Dedifferentiated amniotic fluid mesenchymal stem cell (primary cell): ENCODE results near the gene SMIM29.

Experiments
- DNase-seq: peaks from one replicate; pipeline ENCODE4 v3.0.0-alpha.2; 2016; ENCODE audit errors: extremely low spot score

The SMIM29 gene

DNA sequence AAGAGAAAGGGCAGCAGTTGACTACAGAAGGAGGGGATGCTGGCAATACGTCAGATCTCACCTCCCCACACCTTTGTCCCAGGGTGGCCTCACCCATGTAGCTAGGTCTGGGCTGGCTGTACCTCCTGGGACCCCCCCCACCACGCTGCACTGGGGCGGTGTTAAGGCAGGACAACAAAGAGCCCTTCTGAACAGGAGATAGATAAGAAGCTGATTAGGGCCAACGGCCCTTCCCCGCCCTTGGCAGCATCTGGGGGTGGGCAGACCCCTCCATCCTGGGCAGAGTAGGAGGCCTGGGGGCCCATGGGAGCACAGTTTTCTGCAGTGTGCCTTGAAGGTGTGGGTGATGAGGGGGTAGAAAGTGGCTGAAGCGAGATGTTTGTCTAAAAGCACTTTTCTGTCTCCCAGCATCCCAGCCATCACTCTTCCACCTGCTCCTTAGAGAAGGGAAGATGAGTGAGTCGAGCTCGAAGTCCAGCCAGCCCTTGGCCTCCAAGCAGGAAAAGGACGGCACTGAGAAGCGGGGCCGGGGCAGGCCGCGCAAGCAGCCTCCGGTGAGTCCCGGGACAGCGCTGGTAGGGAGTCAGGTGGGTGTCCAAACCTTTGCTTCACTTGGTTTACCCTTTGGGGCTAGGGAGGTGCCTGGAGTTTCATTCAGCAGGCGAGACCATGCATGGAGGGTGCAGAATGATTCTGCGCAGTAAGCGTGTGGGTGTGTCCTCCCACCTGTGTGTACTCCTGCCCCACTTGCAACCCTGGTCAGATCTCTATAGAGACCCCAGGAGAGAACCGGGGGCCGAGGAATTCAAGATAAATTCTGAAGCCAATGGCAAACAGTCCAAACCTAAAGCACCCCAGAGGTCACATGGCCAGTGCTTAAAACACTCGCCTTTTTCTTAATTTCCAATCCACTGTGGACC lies 8.2 kb downstream of the SMIM29 start:
- DNase-seq, result no peak

DNA sequence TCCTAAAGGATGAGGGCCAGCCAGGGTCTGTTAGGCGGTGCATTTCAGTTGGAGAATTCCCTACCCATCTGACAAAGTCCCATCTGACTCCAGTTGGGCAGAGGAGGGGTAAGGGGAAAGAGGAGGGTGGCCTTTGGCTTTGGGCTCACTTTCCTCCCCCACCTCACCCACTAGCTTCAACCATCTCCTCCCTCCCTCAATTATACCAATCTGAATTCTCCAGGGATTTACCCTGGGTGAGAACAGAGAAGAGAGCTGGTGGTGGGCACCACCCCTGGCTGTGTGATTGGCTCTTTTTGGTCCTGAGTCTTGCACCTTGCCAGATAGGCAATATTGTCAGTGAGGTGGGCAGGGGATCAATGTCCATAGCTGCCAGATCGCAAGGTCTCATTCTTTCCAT lies 8.9 kb downstream of the SMIM29 start:
- DNase-seq, result no peak

DNA sequence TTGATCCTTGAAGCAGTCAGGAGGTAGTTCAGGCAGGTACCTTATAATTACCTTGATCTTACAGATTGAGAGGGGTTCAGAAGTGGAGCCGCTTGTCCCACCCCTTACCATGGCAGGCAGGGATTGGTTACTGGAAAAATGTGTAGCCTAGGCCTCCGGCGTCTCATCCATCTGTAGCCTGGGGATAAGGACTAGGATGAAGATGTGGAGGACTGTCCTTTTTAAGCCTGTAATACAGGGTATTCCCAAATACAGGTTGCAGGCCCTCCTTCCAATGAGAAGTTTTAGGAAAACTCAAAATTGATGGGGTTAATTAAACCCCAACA lies 9.3 kb downstream of the SMIM29 start:
- no peak for DNase-seq

DNA sequence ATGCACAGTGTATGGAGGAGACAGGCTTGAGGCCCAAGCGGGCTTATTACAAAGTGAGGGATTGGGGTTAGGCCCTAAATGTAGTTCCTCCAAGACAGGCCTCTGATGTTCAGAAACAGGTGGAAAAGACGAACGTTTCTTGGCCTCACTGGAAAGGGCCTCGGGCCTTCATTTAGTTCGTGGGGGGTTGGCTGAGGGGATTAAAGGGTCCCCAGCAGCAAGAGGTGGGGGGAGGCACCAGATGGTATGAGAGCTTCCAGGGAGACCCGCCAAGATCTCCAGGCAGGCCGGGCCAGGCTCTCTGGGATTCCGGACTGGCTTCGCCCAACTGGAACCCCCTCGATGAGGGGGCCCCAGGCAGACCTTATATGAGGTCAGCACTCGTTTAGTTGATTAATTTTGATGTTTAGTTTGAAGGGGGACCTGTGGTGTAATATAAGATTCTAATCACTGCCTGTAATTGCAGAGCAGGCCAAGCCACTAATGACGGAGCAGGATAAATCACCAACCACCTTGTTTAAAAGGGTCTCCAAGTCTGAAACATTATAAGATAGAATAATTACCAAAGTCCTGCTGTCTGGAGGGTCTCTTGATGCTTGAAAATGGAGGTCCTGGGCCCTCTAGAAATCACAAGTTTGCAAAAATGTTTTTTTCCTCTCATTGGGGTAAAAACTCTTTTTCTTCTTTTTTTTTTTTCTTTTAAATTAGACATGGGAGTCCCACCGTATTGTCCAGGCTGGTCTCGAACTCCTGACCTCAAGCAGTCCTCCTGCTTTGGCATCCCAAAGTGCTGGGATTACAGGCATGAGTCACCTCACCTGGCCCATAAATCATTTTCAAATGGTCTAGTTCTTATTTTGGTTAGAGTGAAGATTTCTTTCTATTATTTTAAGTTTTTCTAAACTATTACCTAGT lies 10.0 kb downstream of the SMIM29 start:
- DNase-seq, result no peak

DNA sequence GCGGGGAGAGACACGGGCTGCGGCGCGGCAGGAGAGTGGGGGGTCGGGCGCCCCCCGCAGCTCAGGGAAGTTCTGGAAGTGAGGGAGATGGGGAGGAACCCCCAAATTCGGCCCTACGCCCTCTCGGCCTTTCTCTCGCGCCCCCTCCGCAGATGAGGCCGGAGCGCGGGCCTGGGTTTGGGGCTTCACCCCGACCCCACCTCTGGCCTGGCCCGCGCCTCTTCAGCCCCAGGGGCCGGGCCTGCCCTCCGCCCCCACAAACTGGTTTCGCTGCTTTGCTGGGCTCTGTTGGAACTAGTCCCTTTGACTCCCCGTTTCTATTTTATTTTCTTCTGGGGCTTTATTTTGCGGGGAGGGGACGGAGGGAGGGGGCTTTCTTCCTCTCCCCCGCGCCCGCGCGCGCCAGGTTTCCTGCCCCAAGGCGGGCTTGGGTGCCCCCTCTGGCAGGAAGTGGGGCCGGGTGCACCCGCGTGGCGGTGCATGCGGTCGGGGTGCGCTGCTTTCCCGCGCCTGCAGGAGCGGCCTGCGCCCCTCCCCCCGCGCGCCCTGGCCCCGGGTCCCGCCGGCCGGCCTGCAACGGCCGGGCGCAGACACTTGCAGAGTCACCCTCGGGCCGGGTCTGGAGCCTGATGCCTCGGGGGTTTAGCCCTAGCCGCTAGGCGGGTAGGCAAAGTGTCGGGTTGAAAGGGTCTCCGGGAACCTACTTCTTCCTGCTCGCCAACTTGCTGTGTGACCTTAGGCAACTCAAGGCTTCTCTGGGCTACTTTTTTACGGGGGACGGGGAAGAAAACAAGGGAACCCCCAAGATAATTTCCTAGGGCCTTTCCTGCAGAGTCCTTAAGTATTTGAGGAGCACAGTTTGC lies 10.9 kb downstream of the SMIM29 start:
- no peak for DNase-seq

DNA sequence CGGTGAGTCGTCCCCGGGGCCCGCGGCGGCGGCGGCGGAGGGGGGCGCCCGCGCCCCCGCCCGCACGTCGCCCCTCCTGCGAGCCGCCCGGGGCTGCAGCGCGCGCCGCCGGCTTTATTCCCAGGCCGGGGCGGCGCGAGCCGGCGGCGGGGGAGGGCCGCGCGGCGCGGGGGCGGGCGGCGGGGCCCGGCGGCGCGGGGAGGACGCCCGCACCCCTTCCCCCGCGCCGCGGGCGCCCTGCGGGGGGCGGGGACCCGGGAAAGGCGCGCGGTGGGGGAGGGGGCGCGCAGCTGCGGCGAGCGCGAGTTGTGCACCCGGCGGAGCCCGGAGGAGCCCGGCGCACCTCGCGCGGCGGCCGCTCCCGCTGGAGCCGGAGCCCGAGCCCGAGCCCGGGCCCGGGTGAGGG lies 11.5 kb downstream of the SMIM29 start:
- no peak for DNase-seq

DNA sequence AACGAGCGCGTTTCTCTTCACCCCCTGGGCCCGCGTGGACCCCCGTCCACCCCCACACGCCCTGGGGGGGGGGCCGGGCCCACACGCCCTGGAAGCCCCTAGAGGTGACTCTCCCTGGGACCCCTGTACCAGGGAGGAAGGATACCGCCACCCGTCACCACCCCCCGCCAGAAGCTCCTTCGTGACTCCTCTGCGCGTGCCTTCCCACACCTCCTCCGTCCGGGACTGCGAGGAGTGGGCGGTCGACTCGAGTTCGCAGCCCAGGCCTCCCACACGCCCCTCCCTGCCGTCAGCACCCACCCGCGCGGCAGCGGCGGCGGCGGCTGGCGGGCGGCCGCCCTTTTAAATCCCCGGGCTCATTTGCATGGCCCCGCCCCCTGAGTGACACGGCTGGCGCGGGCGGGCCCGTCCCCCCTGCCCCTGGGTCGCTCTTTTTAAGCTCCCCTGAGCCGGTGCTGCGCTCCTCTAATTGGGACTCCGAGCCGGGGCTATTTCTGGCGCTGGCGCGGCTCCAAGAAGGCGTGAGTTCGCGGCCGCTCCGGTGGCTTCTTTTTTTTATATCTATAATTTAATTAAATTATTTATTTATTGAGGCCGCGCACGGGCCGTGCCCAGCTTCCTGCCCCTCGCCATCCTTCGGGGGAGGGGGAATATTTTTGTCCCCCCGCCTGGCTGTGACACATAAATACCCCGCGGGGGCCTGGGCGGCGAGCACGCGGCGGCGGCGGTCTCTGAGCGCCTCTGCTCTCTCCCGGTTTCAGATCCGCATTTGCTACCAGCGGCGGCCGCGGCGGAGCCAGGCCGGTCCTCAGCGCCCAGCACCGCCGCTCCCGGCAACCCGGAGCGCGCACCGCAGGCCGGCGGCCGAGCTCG lies 12.1 kb downstream of the SMIM29 start, which contains the start of gene HMGA1:
HMGA1 (plus strand) TSS at position 431 of the 873 bp plus-strand sequence. CDS start 3,908 bp downstream, outside the sequence.
- DNase-seq, result peak; percentile 61

DNA sequence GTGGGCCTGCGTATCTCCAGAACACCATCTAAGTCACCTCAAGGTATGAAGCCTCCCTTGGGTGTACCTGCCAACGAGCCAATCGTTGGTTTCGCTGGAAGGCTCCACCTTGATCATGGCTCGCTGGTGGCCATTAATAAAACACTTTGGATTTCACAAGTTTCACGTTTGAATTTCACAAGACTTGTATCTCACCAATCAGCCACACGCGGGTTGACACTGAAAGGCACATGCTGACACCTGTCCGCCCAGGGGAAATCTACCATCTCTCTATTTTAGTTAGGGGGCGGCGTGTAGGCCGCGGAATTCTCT lies 12.7 kb downstream of the SMIM29 start:
- DNase-seq, result no peak

DNA sequence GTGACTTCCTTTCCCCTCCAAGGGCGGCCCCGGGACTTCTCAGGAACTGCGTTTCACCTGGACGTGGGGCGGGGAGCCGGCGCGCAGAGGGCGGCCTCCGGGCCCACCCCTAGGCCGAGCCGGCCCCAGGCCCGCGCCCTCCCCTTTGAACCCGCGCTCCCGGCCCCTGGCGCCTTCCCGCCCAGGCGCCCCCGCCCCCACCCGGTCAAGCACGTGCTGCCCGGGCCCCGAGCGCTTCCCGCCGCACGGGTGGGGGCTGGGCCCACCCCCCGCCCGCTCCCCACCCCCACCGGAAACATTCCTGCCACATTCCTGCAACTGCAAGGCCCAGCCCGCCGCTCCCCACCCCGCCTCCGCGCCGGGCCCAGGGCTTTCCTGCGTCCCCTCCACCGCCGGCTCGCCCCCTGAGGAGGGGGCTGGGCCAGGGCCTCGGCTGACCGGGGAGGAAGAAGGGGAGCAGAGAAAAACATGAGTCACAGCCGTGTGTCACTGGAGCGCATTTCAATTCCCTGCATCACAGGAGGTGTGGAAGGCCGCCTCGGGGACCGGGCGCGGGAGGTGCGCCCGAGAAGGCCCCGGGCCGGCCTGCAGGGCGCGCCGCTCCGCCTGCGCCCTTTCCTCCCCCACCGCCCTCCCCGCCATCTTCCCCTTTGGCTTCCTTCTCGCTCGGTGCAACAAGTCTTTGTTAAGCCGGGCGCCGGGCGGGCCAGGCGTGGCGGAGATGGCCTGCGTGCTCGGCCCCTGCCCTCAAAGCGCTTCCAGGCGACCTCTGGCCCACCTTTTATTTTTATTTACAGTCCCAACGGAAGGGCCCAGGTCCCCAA lies 13.3 kb downstream of the SMIM29 start:
- DNase-seq, result peak; percentile 38

DNA sequence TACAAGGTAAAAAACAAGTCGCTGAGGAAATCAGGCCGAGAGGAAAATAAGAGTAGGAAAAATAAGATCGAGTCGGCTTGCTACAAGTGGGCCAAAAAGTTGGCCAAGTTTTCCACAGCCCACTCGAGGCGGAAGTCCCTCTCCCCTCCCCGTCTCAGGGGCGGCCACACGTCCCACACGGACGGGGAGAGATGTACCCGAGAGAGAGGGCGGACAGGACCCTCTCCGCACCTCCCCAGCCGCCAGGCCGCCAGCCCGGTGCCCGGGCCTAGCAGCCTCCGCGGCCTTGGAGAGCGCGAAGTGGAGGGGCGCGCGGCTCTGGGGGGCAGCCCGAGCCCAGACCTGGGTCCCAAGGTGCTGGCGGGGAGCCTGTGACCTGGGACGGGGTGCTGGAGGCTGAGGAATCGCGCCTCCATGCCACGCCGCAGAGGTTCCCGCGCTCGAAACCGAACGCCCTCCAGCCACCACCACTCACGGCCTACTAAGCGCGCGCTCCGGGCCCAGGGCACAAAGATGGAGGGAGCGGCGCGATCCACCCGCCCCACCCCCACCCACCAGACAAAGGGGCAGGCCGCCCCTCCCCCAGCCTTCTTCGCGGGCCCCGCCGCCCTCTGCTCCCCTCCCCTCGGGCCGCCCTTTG lies 14.0 kb downstream of the SMIM29 start:
- DNase-seq, result no peak

DNA sequence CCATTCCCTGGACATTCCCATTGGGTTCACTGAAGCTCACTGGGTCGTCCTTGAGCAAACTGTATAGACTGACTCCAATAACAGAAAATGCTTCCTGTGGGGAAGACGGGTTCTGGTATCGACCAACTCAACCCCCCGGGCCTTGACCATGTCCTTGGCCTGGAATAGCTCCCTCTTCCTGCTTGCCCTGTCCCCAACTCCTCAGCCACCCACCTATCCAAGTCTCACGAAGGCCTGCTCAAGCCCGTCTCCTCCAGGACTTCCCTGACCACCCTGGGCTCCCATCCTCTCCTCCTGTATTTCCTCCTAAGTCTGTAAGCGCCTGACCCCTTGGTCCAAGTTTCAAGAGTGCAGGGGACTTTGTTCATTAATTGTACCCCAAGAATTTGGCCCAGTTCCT lies 14.9 kb downstream of the SMIM29 start:
- no peak for DNase-seq

DNA sequence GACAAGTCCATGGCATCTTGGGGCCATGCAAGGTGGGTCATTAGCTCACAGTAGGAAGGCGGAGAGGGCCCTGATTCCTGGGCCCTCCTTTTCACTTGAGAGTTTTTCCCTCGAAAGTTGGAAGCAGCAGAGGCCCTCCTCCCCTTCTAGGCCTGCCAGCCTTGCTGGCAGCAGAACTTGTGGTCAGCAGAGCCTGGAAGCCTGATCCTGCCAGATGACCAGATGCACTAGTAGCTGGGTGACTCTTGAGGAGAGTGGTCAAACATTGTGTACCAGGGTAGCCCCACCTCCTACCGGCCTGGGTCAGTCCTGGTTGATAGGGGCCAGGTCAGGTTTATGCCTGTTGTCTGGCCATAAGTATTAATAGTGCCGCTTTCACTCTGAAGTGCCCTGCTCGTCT lies 15.9 kb downstream of the SMIM29 start:
- no peak for DNase-seq

DNA sequence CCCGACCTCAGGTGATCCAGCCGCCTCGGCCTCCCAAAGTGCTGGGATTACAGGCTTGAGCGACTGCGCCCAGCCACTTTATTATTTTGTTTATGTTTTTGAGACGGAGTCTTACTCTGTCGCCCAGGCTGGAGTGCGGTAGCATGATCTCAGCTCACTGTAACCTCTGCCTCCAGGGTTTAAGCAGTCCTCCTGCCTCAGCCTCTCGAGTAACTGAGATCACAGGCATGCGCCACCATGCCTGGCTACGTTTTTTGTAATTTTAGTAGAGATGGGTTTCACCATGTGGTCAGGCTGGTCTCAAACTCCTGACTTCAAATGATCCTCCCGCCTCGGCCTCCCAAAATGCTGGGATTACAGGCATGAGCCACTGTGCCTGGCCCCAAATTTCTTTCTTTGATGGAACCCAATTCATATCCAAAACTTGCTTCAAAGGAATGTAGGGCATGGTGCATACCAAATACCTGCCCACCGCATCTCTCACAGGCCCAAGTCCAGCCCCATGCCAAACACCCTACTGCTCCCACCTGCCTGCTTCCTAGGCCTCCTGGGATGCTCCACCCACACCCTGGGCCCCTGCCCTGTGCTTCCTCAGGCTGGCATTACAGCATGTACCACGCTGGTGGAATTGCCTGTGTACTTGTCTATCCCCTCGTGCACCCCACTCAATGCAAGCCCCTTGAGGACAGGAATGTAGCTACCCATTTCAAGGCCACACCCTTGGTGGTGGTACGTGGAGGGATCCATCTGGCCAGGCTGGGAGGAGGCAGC lies 17.1 kb downstream of the SMIM29 start:
- no peak for DNase-seq

DNA sequence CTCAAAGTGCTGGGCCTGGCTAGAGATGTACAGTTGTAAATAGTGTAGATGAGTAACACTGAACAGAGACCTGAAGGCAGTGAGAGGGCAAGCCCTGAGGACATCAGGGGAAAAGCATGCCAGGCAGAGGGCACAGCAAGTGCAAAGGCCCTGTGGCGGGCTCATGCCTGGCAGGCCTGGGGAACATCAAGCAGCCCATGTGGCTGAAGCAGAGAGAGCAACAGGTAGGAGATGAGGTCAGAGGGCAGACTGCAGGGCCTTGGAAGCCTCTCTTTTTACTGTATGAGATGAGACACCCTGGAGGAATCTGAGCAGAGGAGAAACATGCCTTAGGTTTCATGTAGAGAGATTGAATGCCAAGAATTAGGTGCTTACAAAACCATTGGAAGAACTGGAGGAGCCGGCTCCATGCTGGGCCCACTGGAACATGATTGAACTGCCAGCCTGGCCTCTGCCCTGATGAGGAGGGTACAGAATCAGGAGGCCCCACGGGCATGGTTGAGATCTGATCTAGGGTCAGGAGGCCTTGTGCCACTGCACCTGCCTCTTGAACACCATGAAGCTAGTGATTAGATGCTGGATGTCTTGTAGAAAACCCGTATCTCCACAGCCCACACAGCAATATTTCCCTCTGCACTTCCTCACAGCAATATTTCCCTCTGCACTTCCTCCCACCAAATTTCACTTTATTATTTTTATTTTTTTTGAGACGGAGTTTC lies 18.0 kb downstream of the SMIM29 start:
- DNase-seq, result no peak

DNA sequence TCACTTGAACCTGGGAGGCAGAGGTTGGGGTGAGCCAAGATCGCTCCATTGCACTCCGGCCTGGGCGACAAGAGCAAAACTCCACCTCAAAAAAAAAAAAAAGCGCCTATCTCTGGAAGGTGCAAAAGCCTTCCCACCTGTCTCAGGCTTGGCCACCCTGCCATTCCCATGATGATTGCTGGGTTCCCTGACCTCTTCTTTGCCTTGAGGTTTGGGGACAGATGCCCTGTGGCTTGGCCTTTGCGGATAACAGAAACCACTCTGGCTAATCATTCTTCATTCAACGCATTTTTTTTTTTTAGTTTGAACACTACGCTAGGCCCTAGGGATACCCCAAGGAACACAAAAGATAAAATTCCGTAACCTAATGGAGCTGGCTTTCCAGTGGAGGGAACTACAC lies 18.9 kb downstream of the SMIM29 start:
- no peak for DNase-seq

DNA sequence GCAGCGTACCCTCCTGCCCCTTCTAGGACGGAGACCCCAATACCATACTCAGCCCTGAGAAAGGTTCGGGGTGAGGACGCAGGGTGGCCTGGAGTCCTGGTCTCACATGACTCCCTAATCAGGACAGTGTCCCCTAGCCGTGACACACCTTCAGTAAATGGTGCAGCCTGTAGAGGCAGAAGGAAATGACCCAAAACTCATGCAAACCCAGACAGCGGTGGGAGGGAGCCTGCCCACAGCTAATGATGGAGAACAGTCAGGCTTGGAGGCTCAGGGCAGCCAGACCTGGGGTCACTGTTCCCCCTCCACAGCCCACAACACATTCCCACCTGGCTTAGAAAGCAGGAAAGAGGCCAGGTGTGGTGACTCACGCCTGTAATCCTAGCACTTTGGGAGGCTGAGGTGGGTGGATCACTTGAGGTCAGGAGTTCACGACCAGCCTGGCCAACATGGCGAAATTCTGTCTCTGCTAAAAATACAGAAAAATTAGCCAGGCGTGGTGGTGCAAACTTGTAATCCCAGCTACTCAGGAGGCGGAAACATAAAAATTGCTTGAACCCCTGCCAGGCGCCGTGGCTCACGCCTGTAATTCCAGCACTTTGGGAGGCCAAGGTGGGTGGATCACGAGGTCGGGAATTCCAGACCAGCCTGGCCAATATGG lies 20.9 kb downstream of the SMIM29 start:
- no peak for DNase-seq

DNA sequence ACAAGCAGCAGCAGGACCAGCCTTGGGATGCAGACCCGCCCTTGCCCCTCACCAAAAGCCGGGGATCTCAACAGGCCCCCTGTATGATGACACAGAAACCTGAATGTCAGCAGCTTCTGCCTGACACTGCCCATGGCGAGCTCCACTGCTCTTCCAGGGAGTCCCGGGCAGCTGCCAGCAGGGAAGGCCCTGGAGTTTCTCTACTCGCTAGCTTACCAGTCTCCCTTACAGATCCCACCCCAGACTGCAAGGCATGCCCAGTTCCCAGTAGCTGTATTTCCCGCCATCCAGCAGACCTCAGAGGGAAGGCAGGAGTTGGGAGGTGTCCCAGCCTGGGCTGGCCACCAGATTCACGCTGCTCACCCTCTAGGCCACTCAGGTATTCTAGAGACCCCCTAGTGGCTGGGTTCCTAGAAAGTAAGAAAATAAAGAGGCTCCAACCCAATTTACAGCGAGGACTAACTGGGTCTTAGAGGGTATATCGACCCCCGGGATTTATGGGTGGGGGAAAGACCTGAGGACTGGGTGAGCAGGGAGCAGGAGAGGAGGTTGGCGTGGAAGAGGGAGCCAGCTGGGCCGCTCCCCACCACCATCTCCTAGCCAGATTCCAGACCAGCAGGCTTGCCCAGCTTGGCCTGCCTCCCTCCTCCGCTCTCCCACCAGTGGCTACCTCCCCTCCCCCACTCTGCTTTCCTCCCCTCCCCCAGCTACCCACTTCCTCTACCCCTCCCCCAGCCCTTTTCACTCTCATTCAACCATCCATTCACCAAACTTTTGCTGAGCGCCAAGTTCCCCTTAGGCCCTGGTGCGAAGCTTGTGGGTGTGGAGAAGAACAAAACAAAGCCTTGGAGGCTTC lies 21.8 kb downstream of the SMIM29 start:
- no peak for DNase-seq
